Measurements from ENCODE around the gene SMLR1. TPM values are rescaled to one million over a fixed set of nuclear protein-coding genes. Genes with fewer than 3 reads are reported as not detected.

Gene SMLR1
- not detected in 2 replicates for total RNA-seq

GRCh38 chr6:130827247-130828149 is at the start of gene SMLR1:
TSS of gene SMLR1 (plus strand) at chr6:130827406. CDS start at chr6:130827414, 8 bp downstream.

Other genes starting within 250 kb of the SMLR1 start
- 82.0 and 98.0 TPM in 2 replicates for gene EPB41L2, start 235.8 kb downstream of the SMLR1 start, total RNA-seq